GM23338 (cell line): Measurements from ENCODE around the gene TBC1D5.

Experiments
- CREB1 ChIP-seq: fragments of 250-450 bp; sonication (Bioruptor Pico); IDR thresholded peaks from 2 replicates; pipeline ENCODE4 v1.5.0; 2020; ENCODE audit warnings: low read depth, mild to moderate bottlenecking, moderate library complexity
- EZH2 ChIP-seq: fragments of 200-600 bp; sonication (generic); IDR thresholded peaks from one replicate; pipeline ENCODE4 v1.8.0; 2017; ENCODE audit warnings: antibody characterized with exemption, mild to moderate bottlenecking, low read depth; ENCODE audit not compliant: unreplicated experiment
- EZH2phosphoT487 ChIP-seq: fragments of 200-600 bp; sonication (generic); IDR thresholded peaks from one replicate; pipeline ENCODE4 v1.8.1; 2018; ENCODE audit warnings: antibody characterized with exemption; ENCODE audit not compliant: unreplicated experiment
- NANOG ChIP-seq: IDR thresholded peaks from 2 replicates; pipeline ENCODE4 v1.6.1; 2016; ENCODE audit warnings: antibody characterized with exemption, borderline replicate concordance
- POLR2AphosphoS5 ChIP-seq: IDR thresholded peaks from 2 replicates; pipeline ENCODE4 v1.6.1; 2016; ENCODE audit warnings: antibody characterized with exemption, low read depth
- STAT1 ChIP-seq: IDR thresholded peaks from one replicate; pipeline ENCODE4 v1.6.1; 2016; ENCODE audit warnings: antibody characterized with exemption; ENCODE audit not compliant: unreplicated experiment
- ZNF114 ChIP-seq: fragments of 250-450 bp; sonication (Bioruptor Pico); IDR thresholded peaks from 2 replicates; pipeline ENCODE4 v1.5.0; 2020; ENCODE audit warnings: mild to moderate bottlenecking, moderate library complexity
- ZNF331 ChIP-seq: fragments of 250-450 bp; sonication (Bioruptor Pico); IDR thresholded peaks from 2 replicates; pipeline ENCODE4 v1.5.0; 2020; ENCODE audit warnings: low read depth, mild to moderate bottlenecking, moderate library complexity
- TF ChIP-seq, protein P1 (sequence below), 2 experiments: fragments of 200-600 bp in 1 of 2; sonication (generic) in 1 of 2; conservative IDR thresholded peaks; 2 replicates each; pipeline versions ENCODE4 v1.5.1 to v1.6.1; 2016 to 2017; ENCODE audit warnings: antibody characterized with exemption in 2 of 2, low read depth in 2 of 2, mild to moderate bottlenecking in 2 of 2, moderate library complexity in 1 of 2
- TF ChIP-seq, protein P2 (sequence below): IDR thresholded peaks from one replicate; pipeline ENCODE4 v1.6.1; 2018; ENCODE audit warnings: antibody characterized with exemption; ENCODE audit not compliant: unreplicated experiment
- TF ChIP-seq, protein P3 (sequence below): IDR thresholded peaks from 2 replicates; pipeline ENCODE4 v1.6.1; 2016; ENCODE audit warnings: antibody characterized with exemption
- TF ChIP-seq, protein P4 (sequence below): fragments of 250-450 bp; sonication (Bioruptor Pico); IDR thresholded peaks from 2 replicates; pipeline ENCODE4 v1.5.0; 2020; ENCODE audit warnings: mild to moderate bottlenecking, moderate library complexity

- TF ChIP-seq, protein P1, sequence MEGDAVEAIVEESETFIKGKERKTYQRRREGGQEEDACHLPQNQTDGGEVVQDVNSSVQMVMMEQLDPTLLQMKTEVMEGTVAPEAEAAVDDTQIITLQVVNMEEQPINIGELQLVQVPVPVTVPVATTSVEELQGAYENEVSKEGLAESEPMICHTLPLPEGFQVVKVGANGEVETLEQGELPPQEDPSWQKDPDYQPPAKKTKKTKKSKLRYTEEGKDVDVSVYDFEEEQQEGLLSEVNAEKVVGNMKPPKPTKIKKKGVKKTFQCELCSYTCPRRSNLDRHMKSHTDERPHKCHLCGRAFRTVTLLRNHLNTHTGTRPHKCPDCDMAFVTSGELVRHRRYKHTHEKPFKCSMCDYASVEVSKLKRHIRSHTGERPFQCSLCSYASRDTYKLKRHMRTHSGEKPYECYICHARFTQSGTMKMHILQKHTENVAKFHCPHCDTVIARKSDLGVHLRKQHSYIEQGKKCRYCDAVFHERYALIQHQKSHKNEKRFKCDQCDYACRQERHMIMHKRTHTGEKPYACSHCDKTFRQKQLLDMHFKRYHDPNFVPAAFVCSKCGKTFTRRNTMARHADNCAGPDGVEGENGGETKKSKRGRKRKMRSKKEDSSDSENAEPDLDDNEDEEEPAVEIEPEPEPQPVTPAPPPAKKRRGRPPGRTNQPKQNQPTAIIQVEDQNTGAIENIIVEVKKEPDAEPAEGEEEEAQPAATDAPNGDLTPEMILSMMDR (conservative IDR thresholded peaks at IDR 0.05; ENCODE audit: low read depth in 2 of 2) = no peak
- TF ChIP-seq EZH2 (no peak), POLR2AphosphoS5 (no peak), EZH2phosphoT487 (no peak), ZNF114 (CRISPR knock-in tag) (no peak), NANOG (no peak), CREB1 (CRISPR knock-in tag) (no peak), STAT1 (no peak), ZNF331 (no peak)
- TF ChIP-seq, protein P2, sequence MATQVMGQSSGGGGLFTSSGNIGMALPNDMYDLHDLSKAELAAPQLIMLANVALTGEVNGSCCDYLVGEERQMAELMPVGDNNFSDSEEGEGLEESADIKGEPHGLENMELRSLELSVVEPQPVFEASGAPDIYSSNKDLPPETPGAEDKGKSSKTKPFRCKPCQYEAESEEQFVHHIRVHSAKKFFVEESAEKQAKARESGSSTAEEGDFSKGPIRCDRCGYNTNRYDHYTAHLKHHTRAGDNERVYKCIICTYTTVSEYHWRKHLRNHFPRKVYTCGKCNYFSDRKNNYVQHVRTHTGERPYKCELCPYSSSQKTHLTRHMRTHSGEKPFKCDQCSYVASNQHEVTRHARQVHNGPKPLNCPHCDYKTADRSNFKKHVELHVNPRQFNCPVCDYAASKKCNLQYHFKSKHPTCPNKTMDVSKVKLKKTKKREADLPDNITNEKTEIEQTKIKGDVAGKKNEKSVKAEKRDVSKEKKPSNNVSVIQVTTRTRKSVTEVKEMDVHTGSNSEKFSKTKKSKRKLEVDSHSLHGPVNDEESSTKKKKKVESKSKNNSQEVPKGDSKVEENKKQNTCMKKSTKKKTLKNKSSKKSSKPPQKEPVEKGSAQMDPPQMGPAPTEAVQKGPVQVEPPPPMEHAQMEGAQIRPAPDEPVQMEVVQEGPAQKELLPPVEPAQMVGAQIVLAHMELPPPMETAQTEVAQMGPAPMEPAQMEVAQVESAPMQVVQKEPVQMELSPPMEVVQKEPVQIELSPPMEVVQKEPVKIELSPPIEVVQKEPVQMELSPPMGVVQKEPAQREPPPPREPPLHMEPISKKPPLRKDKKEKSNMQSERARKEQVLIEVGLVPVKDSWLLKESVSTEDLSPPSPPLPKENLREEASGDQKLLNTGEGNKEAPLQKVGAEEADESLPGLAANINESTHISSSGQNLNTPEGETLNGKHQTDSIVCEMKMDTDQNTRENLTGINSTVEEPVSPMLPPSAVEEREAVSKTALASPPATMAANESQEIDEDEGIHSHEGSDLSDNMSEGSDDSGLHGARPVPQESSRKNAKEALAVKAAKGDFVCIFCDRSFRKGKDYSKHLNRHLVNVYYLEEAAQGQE = no peak
- TF ChIP-seq, protein P3, sequence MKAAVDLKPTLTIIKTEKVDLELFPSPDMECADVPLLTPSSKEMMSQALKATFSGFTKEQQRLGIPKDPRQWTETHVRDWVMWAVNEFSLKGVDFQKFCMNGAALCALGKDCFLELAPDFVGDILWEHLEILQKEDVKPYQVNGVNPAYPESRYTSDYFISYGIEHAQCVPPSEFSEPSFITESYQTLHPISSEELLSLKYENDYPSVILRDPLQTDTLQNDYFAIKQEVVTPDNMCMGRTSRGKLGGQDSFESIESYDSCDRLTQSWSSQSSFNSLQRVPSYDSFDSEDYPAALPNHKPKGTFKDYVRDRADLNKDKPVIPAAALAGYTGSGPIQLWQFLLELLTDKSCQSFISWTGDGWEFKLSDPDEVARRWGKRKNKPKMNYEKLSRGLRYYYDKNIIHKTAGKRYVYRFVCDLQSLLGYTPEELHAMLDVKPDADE = no peak
- TF ChIP-seq, protein P4, sequence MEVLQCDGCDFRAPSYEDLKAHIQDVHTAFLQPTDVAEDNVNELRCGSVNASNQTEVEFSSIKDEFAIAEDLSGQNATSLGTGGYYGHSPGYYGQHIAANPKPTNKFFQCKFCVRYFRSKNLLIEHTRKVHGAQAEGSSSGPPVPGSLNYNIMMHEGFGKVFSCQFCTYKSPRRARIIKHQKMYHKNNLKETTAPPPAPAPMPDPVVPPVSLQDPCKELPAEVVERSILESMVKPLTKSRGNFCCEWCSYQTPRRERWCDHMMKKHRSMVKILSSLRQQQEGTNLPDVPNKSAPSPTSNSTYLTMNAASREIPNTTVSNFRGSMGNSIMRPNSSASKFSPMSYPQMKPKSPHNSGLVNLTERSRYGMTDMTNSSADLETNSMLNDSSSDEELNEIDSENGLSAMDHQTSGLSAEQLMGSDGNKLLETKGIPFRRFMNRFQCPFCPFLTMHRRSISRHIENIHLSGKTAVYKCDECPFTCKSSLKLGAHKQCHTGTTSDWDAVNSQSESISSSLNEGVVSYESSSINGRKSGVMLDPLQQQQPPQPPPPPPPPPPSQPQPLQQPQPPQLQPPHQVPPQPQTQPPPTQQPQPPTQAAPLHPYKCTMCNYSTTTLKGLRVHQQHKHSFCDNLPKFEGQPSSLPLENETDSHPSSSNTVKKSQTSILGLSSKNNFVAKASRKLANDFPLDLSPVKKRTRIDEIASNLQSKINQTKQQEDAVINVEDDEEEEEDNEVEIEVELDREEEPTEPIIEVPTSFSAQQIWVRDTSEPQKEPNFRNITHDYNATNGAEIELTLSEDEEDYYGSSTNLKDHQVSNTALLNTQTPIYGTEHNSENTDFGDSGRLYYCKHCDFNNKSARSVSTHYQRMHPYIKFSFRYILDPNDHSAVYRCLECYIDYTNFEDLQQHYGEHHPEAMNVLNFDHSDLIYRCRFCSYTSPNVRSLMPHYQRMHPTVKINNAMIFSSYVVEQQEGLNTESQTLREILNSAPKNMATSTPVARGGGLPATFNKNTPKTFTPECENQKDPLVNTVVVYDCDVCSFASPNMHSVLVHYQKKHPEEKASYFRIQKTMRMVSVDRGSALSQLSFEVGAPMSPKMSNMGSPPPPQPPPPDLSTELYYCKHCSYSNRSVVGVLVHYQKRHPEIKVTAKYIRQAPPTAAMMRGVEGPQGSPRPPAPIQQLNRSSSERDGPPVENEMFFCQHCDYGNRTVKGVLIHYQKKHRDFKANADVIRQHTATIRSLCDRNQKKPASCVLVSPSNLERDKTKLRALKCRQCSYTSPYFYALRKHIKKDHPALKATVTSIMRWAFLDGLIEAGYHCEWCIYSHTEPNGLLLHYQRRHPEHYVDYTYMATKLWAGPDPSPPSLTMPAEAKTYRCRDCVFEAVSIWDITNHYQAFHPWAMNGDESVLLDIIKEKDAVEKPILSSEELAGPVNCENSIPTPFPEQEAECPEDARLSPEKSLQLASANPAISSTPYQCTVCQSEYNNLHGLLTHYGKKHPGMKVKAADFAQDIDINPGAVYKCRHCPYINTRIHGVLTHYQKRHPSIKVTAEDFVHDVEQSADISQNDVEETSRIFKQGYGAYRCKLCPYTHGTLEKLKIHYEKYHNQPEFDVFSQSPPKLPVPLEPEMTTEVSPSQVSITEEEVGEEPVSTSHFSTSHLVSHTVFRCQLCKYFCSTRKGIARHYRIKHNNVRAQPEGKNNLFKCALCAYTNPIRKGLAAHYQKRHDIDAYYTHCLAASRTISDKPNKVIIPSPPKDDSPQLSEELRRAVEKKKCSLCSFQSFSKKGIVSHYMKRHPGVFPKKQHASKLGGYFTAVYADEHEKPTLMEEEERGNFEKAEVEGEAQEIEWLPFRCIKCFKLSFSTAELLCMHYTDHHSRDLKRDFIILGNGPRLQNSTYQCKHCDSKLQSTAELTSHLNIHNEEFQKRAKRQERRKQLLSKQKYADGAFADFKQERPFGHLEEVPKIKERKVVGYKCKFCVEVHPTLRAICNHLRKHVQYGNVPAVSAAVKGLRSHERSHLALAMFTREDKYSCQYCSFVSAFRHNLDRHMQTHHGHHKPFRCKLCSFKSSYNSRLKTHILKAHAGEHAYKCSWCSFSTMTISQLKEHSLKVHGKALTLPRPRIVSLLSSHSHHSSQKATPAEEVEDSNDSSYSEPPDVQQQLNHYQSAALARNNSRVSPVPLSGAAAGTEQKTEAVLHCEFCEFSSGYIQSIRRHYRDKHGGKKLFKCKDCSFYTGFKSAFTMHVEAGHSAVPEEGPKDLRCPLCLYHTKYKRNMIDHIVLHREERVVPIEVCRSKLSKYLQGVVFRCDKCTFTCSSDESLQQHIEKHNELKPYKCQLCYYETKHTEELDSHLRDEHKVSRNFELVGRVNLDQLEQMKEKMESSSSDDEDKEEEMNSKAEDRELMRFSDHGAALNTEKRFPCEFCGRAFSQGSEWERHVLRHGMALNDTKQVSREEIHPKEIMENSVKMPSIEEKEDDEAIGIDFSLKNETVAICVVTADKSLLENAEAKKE (CRISPR knock-in tag) = no peak
Observed at GRCh38 chr3:17479681-17480405, 262.6 kb downstream of the TBC1D5 start.
